SK-N-SH (cell line): ENCODE measurements around the gene OR2T5. TPM values are rescaled to one million over a fixed set of nuclear protein-coding genes. Genes with fewer than 3 reads are reported as not detected.
"Not testable (repeated sequence)": the region's sequence is repeated elsewhere in the genome, so short reads cannot be mapped to it uniquely, and the experiment has no call there.

Experiments used
- CTCF ChIA-PET: fragments of 300-600, 350-600 bp; formaldehyde crosslinking; extraction: SDS; loops from one replicate; lab custom pipeline; 2021; lab: Yijun Ruan, JAX
- POLR2A ChIA-PET: fragments of 350-600 bp; sonication (Branson Sonifier 250); formaldehyde crosslinking; extraction: SDS; loops from one replicate; lab custom pipeline; 2020; ENCODE audit warnings: antibody characterized with exemption, inconsistent platforms; lab: Yijun Ruan, JAX
- DNase-seq: peaks from one replicate; pipeline ENCODE4 v3.0.0; 2012
- H2AFZ ChIP-seq: fragments of 200-600 bp; sonication (generic); 2 replicates; pipeline ENCODE4 v1.8.1; 2016; ENCODE audit warnings: antibody characterized with exemption, mild to moderate bottlenecking, low read depth
- H3F3A ChIP-seq: fragments of 200-600 bp; sonication (generic); replicated peaks from 2 replicates; pipeline ENCODE3; 2016; ENCODE audit warnings: antibody characterized with exemption, mild to moderate bottlenecking; ENCODE audit not compliant: insufficient read depth
- H3K27ac ChIP-seq, 2 experiments: fragments of 200-500 bp in 1 of 2; fragments of 200-600 bp in 1 of 2; sonication (Bioruptor generic) in 1 of 2; sonication (generic), shearing (Covaris generic) in 1 of 2; 2 replicates each; pipeline versions ENCODE4 v1.5.1 to v1.6.1; 2014 to 2016; ENCODE audit warnings: low read depth in 2 of 2, inconsistent platforms in 1 of 2, low read length in 1 of 2, mild to moderate bottlenecking in 1 of 2, mixed read lengths in 1 of 2
- H3K27me3 ChIP-seq: fragments of 200-600 bp; sonication (generic), shearing (Covaris generic); 2 replicates; pipeline ENCODE4 v1.6.1; 2016; ENCODE audit warnings: mixed run types; ENCODE audit not compliant: insufficient read depth
- H3K36me3 ChIP-seq, 2 experiments: fragments of 200-500 bp in 1 of 2; fragments of 200-600 bp in 1 of 2; sonication (Bioruptor generic) in 1 of 2; sonication (generic) in 1 of 2; replicated peaks in 1 of 2; 2 replicates each; pipeline versions ENCODE3 to v1.5.1; 2014 to 2016; ENCODE audit warnings: low read length in 1 of 2, mild to moderate bottlenecking in 1 of 2; ENCODE audit not compliant: insufficient read depth in 2 of 2, control insufficient read depth in 1 of 2
- H3K4me1 ChIP-seq, 2 experiments: fragments of 200-500 bp in 1 of 2; fragments of 200-600 bp in 1 of 2; sonication (Bioruptor generic) in 1 of 2; sonication (generic), shearing (Covaris generic) in 1 of 2; 2 replicates each; pipeline versions ENCODE4 v1.5.1 to v1.6.1; 2014 to 2016; ENCODE audit warnings: low read depth in 1 of 2, low read length in 1 of 2, mixed run types in 1 of 2; ENCODE audit not compliant: insufficient read depth in 2 of 2, control insufficient read depth in 1 of 2
- H3K4me2 ChIP-seq: fragments of 200-600 bp; sonication (generic), shearing (Covaris generic); 2 replicates; pipeline ENCODE4 v1.6.1; 2017; ENCODE audit warnings: mixed run types
- H3K4me3 ChIP-seq, 2 experiments: fragments of 200-500 bp in 1 of 2; fragments of 200-600 bp in 1 of 2; sonication (Bioruptor generic) in 1 of 2; sonication (generic), shearing (Covaris generic) in 1 of 2; 2 replicates each; pipeline versions ENCODE4 v1.5.1 to v1.8.1; 2014 to 2016; ENCODE audit warnings: low read depth in 2 of 2, inconsistent platforms in 1 of 2, low read length in 1 of 2, mild to moderate bottlenecking in 1 of 2, mixed read lengths in 1 of 2, moderate library complexity in 1 of 2
- H3K79me2 ChIP-seq: fragments of 200-600 bp; sonication (generic); 2 replicates; pipeline ENCODE4 v1.8.1; 2017; ENCODE audit warnings: mild to moderate bottlenecking; ENCODE audit not compliant: insufficient read depth
- H3K9ac ChIP-seq: fragments of 200-600 bp; sonication (generic); 2 replicates; pipeline ENCODE4 v1.6.1; 2017; ENCODE audit warnings: mixed run types
- H3K9me2 ChIP-seq: fragments of 200-600 bp; sonication (generic); 2 replicates; pipeline ENCODE4 v1.6.1; 2017; ENCODE audit warnings: mixed run types
- H3K9me3 ChIP-seq: fragments of 200-600 bp; sonication (generic); 2 replicates; pipeline ENCODE4 v1.6.1; 2017; ENCODE audit warnings: mixed run types, mild to moderate bottlenecking, moderate library complexity
- H4K20me1 ChIP-seq: fragments of 200-600 bp; sonication (generic); 2 replicates; pipeline ENCODE4 v1.6.1; 2017; ENCODE audit warnings: mild to moderate bottlenecking, mixed run types; ENCODE audit not compliant: insufficient read depth
- WGBS: methylation state at CpG from one replicate; pipeline ENCODE4 v1.1.6; 2017; ENCODE audit warnings: low lambda C conversion rate; 5-methylcytosine and 5-hydroxymethylcytosine counted together
- polyA plus RNA-seq, 3 experiments: library from polyadenylated mRNA; depleted of rRNA; stranded (reverse); fragments of >200 nt; gene quantifications; 2 replicates each; pipeline ENCODE4 v1.2.3, GENCODE V29; 2012

The OR2T5 gene, protein sequence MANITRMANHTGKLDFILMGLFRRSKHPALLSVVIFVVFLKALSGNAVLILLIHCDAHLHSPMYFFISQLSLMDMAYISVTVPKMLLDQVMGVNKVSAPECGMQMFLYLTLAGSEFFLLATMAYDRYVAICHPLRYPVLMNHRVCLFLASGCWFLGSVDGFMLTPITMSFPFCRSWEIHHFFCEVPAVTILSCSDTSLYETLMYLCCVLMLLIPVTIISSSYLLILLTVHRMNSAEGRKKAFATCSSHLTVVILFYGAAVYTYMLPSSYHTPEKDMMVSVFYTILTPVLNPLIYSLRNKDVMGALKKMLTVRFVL
- polyA plus RNA-seq (2012; rRNA removed), result not detected in 2 replicates
- polyA plus RNA-seq (2012; cell fraction: cytosol; rRNA removed), result not detected in 2 replicates
- polyA plus RNA-seq (2012; cell fraction: nucleus; rRNA removed), result not detected in 2 replicates

DNA sequence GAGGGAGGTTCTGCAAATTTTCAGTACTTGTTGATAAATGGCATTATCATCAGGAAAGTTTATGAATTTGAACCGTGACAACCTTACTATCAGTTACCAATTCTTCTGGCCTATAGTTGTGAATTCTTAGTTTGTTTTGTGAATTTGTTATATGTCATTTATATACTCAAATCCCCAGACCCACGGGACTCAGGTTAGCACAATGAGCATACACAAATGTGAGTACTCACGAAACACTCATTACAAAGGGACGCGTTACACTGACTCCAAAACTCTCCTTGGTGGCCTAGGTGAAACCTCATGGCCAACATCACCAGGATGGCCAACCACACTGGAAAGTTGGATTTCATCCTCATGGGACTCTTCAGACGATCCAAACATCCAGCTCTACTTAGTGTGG is at the start of gene OR2T5:
Gene OR2T5 (plus strand): TSS at position 301 of the 400 bp plus-strand sequence. CDS start 0 bp downstream, at position 301.
- H3K4me2 ChIP-seq, H4K20me1 ChIP-seq, H3K9ac ChIP-seq, H3F3A ChIP-seq, DNase-seq, H3K9me3 ChIP-seq, H3K36me3 ChIP-seq, H3K27me3 ChIP-seq, POLR2A ChIA-PET, H3K4me3 ChIP-seq, H3K9me2 ChIP-seq, H3K27ac ChIP-seq, H2AFZ ChIP-seq, H3K79me2 ChIP-seq, CTCF ChIA-PET, H3K4me1 ChIP-seq: not testable (repeated sequence)
- 14% methylated on average over 4 of the region's 6 CpGs for WGBS

DNA sequence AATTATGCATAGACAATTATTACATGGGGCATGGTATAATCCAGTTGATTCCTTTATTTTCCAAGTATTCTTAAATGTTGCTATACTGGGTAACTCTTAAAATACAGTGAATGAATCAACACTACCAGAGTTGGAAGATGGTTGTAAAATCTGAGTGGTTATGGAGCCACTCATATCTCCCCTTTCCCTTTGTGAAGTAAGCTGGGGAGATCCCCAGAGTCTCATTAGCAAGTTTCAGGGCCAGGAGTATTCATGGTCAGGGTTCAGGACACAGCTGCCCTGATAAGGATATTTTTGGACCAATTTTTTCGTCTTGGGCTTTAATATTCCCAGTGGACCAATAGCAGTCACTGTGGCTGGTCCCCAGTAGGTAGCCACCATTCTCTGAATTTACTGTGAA is 49.7 kb upstream of the OR2T5 start:
- H3K9me2 ChIP-seq, H3K4me2 ChIP-seq, H4K20me1 ChIP-seq, CTCF ChIA-PET, POLR2A ChIA-PET, H3K27ac ChIP-seq, H3K9ac ChIP-seq, H3K36me3 ChIP-seq, H2AFZ ChIP-seq, H3K4me3 ChIP-seq, H3K79me2 ChIP-seq, H3K4me1 ChIP-seq, DNase-seq, H3K27me3 ChIP-seq, H3F3A ChIP-seq, H3K9me3 ChIP-seq: not testable (repeated sequence)
- 0% methylated on average over 1 of the region's 1 CpG for WGBS

DNA sequence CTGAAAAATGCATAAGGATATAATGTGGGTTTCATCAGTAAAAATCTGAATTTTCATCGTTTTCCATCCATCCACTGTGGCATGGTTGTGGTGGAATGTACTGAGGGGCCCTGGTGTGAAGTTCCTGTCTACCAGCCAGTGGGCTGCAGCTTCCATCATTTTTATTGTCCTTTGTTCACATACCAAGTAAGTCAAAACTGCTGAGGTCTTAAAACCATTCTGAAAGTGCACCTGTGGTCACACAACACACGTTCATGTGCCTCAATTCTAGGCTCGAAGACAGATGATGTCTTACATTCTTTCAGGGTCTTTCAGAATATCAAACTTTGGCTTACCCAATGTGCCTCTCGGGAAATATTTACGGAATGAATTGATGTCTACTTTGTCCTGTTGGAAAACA is 49.1 kb upstream of the OR2T5 start:
- H3K79me2 ChIP-seq, POLR2A ChIA-PET, H3K9ac ChIP-seq, H3K9me3 ChIP-seq, H3K27me3 ChIP-seq, H3K27ac ChIP-seq, H3K4me2 ChIP-seq, H3K9me2 ChIP-seq, H2AFZ ChIP-seq, CTCF ChIA-PET, H3K36me3 ChIP-seq, H3K4me1 ChIP-seq, H3K4me3 ChIP-seq, DNase-seq, H3F3A ChIP-seq, H4K20me1 ChIP-seq: not testable (repeated sequence)
- 0% methylated on average over 5 of the region's 5 CpGs for WGBS

DNA sequence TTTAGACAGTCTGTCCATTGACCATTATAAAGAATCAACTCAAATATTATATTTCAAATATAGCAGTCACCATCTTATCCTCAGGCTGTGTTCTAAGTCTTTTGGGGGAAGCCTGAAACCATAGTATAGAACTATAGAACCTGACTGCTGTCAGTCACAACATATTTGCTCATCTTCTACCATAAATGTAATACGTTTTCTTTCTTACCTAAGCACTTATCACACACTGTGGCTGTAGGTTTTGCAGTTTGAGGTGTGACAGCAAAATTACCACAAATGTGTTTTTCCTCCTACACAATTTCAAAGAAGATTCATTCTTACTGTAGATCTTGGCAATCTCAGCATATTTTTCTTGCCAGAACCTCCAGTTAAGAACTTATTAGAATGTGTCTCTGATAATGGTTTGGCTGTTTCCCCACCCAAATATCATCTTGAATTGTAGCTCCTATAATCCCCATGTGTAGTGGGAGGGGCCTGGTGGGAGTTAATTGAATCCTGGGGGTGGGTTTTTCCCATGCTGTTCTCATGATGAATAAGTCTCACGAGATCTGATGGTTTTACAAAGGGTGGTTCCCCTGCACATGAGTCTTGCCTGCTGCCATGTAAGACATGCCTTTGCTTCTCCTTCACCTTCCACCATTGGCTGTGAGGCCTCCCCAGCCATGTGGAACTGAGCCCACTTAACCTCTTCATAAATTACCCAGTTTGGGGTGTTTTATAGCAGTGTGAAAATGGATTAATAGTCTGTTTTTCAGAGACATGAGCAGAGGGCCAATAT is 45.7 kb upstream of the OR2T5 start:
- H3K9me3 ChIP-seq, H3K9ac ChIP-seq, H2AFZ ChIP-seq, H3K36me3 ChIP-seq, H3K27ac ChIP-seq, H3K4me1 ChIP-seq, CTCF ChIA-PET, H3K4me3 ChIP-seq, H4K20me1 ChIP-seq, H3F3A ChIP-seq, POLR2A ChIA-PET, H3K9me2 ChIP-seq, DNase-seq, H3K27me3 ChIP-seq, H3K79me2 ChIP-seq, H3K4me2 ChIP-seq: not testable (repeated sequence)
- 0% methylated on average over 1 of the region's 2 CpGs for WGBS

GRCh38 chr1:248444603-248445002 is 43.8 kb upstream of the OR2T5 start:
- WGBS, result 1% methylated on average over 4 of the region's 4 CpGs
- DNase-seq, H3K27me3 ChIP-seq, H3K9me3 ChIP-seq, H3K9ac ChIP-seq, H3K27ac ChIP-seq, H3F3A ChIP-seq, H3K4me3 ChIP-seq, POLR2A ChIA-PET, H3K9me2 ChIP-seq, H3K79me2 ChIP-seq, H3K4me2 ChIP-seq, H3K36me3 ChIP-seq, H4K20me1 ChIP-seq, H2AFZ ChIP-seq, H3K4me1 ChIP-seq, CTCF ChIA-PET: not testable (repeated sequence)

GRCh38 chr1:248445399-248445798 is 43.0 kb upstream of the OR2T5 start, which contains the start of gene OR2T2:
Gene OR2T2, plus strand, starts transcription at chr1:248445637. Its CDS starts 7,161 bp downstream, at chr1:248452798.
- WGBS, result 0% methylated on average over 1 of the region's 2 CpGs
- H3K36me3 ChIP-seq, H3K4me3 ChIP-seq, DNase-seq, H3K4me2 ChIP-seq, H2AFZ ChIP-seq, H3F3A ChIP-seq, H4K20me1 ChIP-seq, H3K79me2 ChIP-seq, H3K9me3 ChIP-seq, H3K4me1 ChIP-seq, CTCF ChIA-PET, H3K9me2 ChIP-seq, H3K27me3 ChIP-seq, H3K9ac ChIP-seq, POLR2A ChIA-PET, H3K27ac ChIP-seq: not testable (repeated sequence)
